CD4-positive, CD25-positive, alpha-beta regulatory T cell (primary cell): ENCODE results near the gene SGF29. TPM values are rescaled to one million over a fixed set of nuclear protein-coding genes. Genes with fewer than 3 reads are reported as not detected.
"Not testable (repeated sequence)": the region's sequence is repeated elsewhere in the genome, so short reads cannot be mapped to it uniquely, and the experiment has no call there.

Source experiments
- ATAC-seq, 2 donors: fragments of 150-1000 bp; cut with Tn5 transposase; one replicate each; pipeline ENCODE4 v1.10.0; 2021; ENCODE audit warnings: low read depth in 2 of 2, moderate number of reproducible peaks in 2 of 2, moderate library complexity in 1 of 2
- DNase-seq, 3 donors: peaks; one replicate each; pipeline versions ENCODE4 v3.0.0 to v3.0.0-alpha.2; 2012 to 2022; ENCODE audit warnings: mixed read lengths in 1 of 3
- H3K27ac ChIP-seq: one replicate; pipeline ENCODE4 v1.7.0; 2013; ENCODE audit warnings: mild to moderate bottlenecking, low read length; ENCODE audit not compliant: insufficient read depth, poor library complexity, severe bottlenecking
- H3K27me3 ChIP-seq: one replicate; pipeline ENCODE4 v1.7.0; 2013; ENCODE audit warnings: low read length; ENCODE audit not compliant: control insufficient read depth, insufficient read depth
- H3K36me3 ChIP-seq: one replicate; pipeline ENCODE4 v1.7.0; 2013; ENCODE audit warnings: mild to moderate bottlenecking, low read length, moderate library complexity; ENCODE audit not compliant: control insufficient read depth, insufficient read depth
- H3K4me1 ChIP-seq: 2 replicates; pipeline ENCODE4 v1.7.0; 2013; ENCODE audit warnings: mild to moderate bottlenecking, low read length; ENCODE audit not compliant: insufficient read depth, control insufficient read depth, poor library complexity, severe bottlenecking
- H3K4me3 ChIP-seq: one replicate; pipeline ENCODE4 v1.7.0; 2013; ENCODE audit warnings: low read depth, mild to moderate bottlenecking, low read length, moderate library complexity
- H3K9me3 ChIP-seq, 2 experiments: 1 replicate in 1 of 2; 2 replicates in 1 of 2; pipeline ENCODE4 v1.7.0; 2013; ENCODE audit warnings: low read length in 2 of 2, mild to moderate bottlenecking in 1 of 2, moderate library complexity in 1 of 2; ENCODE audit not compliant: control insufficient read depth in 2 of 2
- H3K27ac Mint-ChIP-seq, 3 donors: one replicate each; pipeline ENCODE4 v1.8.0; 2020 to 2022; ENCODE audit warnings: mild to moderate bottlenecking in 3 of 3, mixed read lengths in 3 of 3, moderate library complexity in 2 of 3
- H3K27me3 Mint-ChIP-seq: one replicate; pipeline ENCODE4 v1.8.0; 2022; ENCODE audit warnings: mild to moderate bottlenecking, mixed read lengths
- H3K36me3 Mint-ChIP-seq: one replicate; pipeline ENCODE4 v1.8.0; 2020; ENCODE audit warnings: mixed read lengths
- H3K4me1 Mint-ChIP-seq, 4 donors: one replicate each; pipeline ENCODE4 v1.8.0; 2020 to 2022; ENCODE audit warnings: mixed read lengths in 4 of 4, mild to moderate bottlenecking in 1 of 4
- H3K4me3 Mint-ChIP-seq, 4 donors: one replicate each; pipeline ENCODE4 v1.8.0; 2020 to 2022; ENCODE audit warnings: mild to moderate bottlenecking in 4 of 4, mixed read lengths in 4 of 4, moderate library complexity in 3 of 4
- H3K9me3 Mint-ChIP-seq, 7 donors: one replicate each; pipeline ENCODE4 v1.8.0; 2020 to 2022; ENCODE audit warnings: mixed read lengths in 7 of 7, mild to moderate bottlenecking in 3 of 7, moderate library complexity in 2 of 7
- polyA plus RNA-seq, 4 donors: library from polyadenylated mRNA; unstranded; fragments of 300-500 nt; fragmentation: Illumina TruSeq; gene quantifications; one replicate each; pipeline ENCODE4 v1.2.3, GENCODE V29; 2021
- total RNA-seq: library from RNA; stranded (reverse); gene quantifications from one replicate; pipeline ENCODE4 v1.2.3, GENCODE V29; 2022

SGF29 gene
- total and polyA plus RNA-seq, 5 donors from 2014 or later, result 43.4 to 97.5 (median 65.5) TPM

GRCh38 chr16:28608496-28608808 is 54.7 kb downstream of the SGF29 start:
- H3K27ac Mint-ChIP-seq, DNase-seq, H3K36me3 Mint-ChIP-seq, H3K9me3 Mint-ChIP-seq, ATAC-seq, H3K27me3 Mint-ChIP-seq, H3K36me3 ChIP-seq, H3K4me1 ChIP-seq, H3K4me3 Mint-ChIP-seq, H3K27me3 ChIP-seq, H3K4me3 ChIP-seq, H3K9me3 ChIP-seq, H3K27ac ChIP-seq: not testable (repeated sequence)
- H3K4me1 Mint-ChIP-seq, result peaks cover 0 to 19% (median 12%) of the 10 kb centered on the region in 4 donors

GRCh38 chr16:28608867-28609596 is 55.3 kb downstream of the SGF29 start:
- H3K4me1 ChIP-seq, H3K9me3 ChIP-seq, H3K4me3 ChIP-seq, H3K36me3 ChIP-seq, H3K27ac ChIP-seq, H3K27me3 Mint-ChIP-seq, H3K27me3 ChIP-seq, H3K36me3 Mint-ChIP-seq, ATAC-seq, H3K9me3 Mint-ChIP-seq, DNase-seq: not testable (repeated sequence)
- peak overlapping the region in 1 of 4 donors; percentile 63 for H3K4me3 Mint-ChIP-seq
- H3K27ac Mint-ChIP-seq, result peak overlapping the region in 1 of 3 donors; percentile 76
- peaks cover 0 to 19% (median 12%) of the 10 kb centered on the region in 4 donors for H3K4me1 Mint-ChIP-seq

GRCh38 chr16:28609631-28610594 is 56.2 kb downstream of the SGF29 start, which contains the start of gene SULT1A1:
SULT1A1 (minus strand) TSS chr16:28610044; CDS start chr16:28608855, 1,189 bp downstream.
- Histone ChIP-seq H3K27me3 (no peaks in the 10 kb centered on the region), H3K27ac (no peak within 1 kb of the TSS), H3K4me1 (no peaks in the 10 kb centered on the region), H3K9me3 (no peaks in the 10 kb centered on the region), H3K36me3 (no peaks in the 10 kb centered on the region), H3K4me3 (no peak within 1 kb of the TSS)
- no peak for ATAC-seq
- DNase-seq, result peak in 1 of 3 donors; percentile 19
- peak within 1 kb of the TSS in 2 of 3 donors; percentile 52 to 87 for H3K27ac Mint-ChIP-seq
- H3K36me3 Mint-ChIP-seq, result peaks cover 7% of the 10 kb centered on the region
- H3K27me3 Mint-ChIP-seq, result no peaks in the 10 kb centered on the region
- H3K4me1 Mint-ChIP-seq, result peaks cover 0 to 19% (median 12%) of the 10 kb centered on the region in 4 donors
- peak within 1 kb of the TSS in 2 of 4 donors; percentile 22 to 63 for H3K4me3 Mint-ChIP-seq
- H3K9me3 Mint-ChIP-seq, result no peaks in the 10 kb centered on the region

- H3K27ac ChIP-seq, result no peak overlapping the region
- no peak for ATAC-seq
Observed at GRCh38 chr16:28610595-28611191, 57.0 kb downstream of the SGF29 start.

GRCh38 chr16:28612359-28613280 is 58.9 kb downstream of the SGF29 start:
- ATAC-seq, result peak; percentile 95 to 98
- H3K27ac Mint-ChIP-seq, H3K27ac ChIP-seq, H3K27me3 ChIP-seq, DNase-seq, H3K4me3 Mint-ChIP-seq, H3K9me3 ChIP-seq, H3K27me3 Mint-ChIP-seq, H3K9me3 Mint-ChIP-seq, H3K4me1 ChIP-seq, H3K4me3 ChIP-seq, H3K36me3 Mint-ChIP-seq, H3K36me3 ChIP-seq: not testable (repeated sequence)
- H3K4me1 Mint-ChIP-seq, result peaks cover 5 to 22% (median 12%) of the 10 kb centered on the region in 4 donors

More at GRCh38 chr16:28610595-28611191, 57.0 kb downstream of the SGF29 start:
- Mint-ChIP-seq H3K4me3 (peak overlapping the region in 2 of 4 donors; percentile 22 to 29), H3K4me1 (peaks cover under 1 to 21% (median 12%) of the 10 kb centered on the region in 4 donors), H3K36me3 (peaks cover 7% of the 10 kb centered on the region), H3K27ac (peak overlapping the region in 2 of 3 donors; percentile 52 to 87), H3K9me3 (no peaks in the 10 kb centered on the region), H3K27me3 (no peaks in the 10 kb centered on the region)
- H3K36me3 ChIP-seq, result no peaks in the 10 kb centered on the region
- H3K9me3 ChIP-seq, result no peaks in the 10 kb centered on the region
- H3K4me3 ChIP-seq, result no peak overlapping the region
- H3K27me3 ChIP-seq, result no peaks in the 10 kb centered on the region
- no peaks in the 10 kb centered on the region for H3K4me1 ChIP-seq
- no peak for DNase-seq

- H3K36me3 Mint-ChIP-seq, H3K27ac ChIP-seq, H3K36me3 ChIP-seq, H3K4me1 ChIP-seq, ATAC-seq, H3K27me3 ChIP-seq, H3K9me3 ChIP-seq, DNase-seq, H3K9me3 Mint-ChIP-seq, H3K4me3 Mint-ChIP-seq, H3K27me3 Mint-ChIP-seq, H3K27ac Mint-ChIP-seq, H3K4me3 ChIP-seq: not testable (repeated sequence)
- peaks cover 5 to 22% (median 12%) of the 10 kb centered on the region in 4 donors for H3K4me1 Mint-ChIP-seq
Observed at GRCh38 chr16:28613912-28614311, 60.2 kb downstream of the SGF29 start.

GRCh38 chr16:28614561-28614960 is 60.8 kb downstream of the SGF29 start:
- H3K4me1 Mint-ChIP-seq, result peaks cover 5 to 19% (median 10%) of the 10 kb centered on the region in 4 donors
- not testable (repeated sequence) for DNase-seq, H3K36me3 Mint-ChIP-seq, H3K9me3 Mint-ChIP-seq, H3K4me3 Mint-ChIP-seq, H3K4me3 ChIP-seq, H3K27ac ChIP-seq, H3K9me3 ChIP-seq, H3K27me3 Mint-ChIP-seq, ATAC-seq, H3K4me1 ChIP-seq, H3K27me3 ChIP-seq, H3K36me3 ChIP-seq, H3K27ac Mint-ChIP-seq
